Pancreas (tissue), 10 donors: Measurements from ENCODE around the gene MYMX. TPM values are rescaled to one million over a fixed set of nuclear protein-coding genes. Genes with fewer than 3 reads are reported as not detected.
A peak's percentile ranks its signal among the peaks of the same experiment; 100 is the strongest.

Experiments
- ATAC-seq, 4 donors: fragments of 200-7000 bp; cut with Tn5 transposase; one replicate each; pipeline versions ENCODE4 v1.8.0 to v1.9.1; 2020; ENCODE audit warnings: mild to moderate bottlenecking in 4 of 4, moderate library complexity in 4 of 4
- DNase-seq, 6 donors: peaks; one replicate each; pipeline ENCODE4 v3.0.0-alpha.2; 2020
- FAIRE-seq: peaks from 2 replicates; lab custom pipeline; 2012; peaks lifted over from hg19 to GRCh38; lab: Jason Lieb, UNC
- H3K27ac ChIP-seq, 4 donors: fragments of 200-600 bp; sonication (generic); 1 replicate in 3 of 4; 2 replicates in 1 of 4; pipeline versions ENCODE4 v1.5.0 to v1.8.0; 2020
- H3K27me3 ChIP-seq, 4 donors: fragments of 200-600 bp; one replicate each; pipeline ENCODE4 v1.8.0; 2021
- H3K36me3 ChIP-seq, 3 donors: fragments of 200-600 bp; sonication (generic) in 1 of 3; one replicate each; pipeline versions ENCODE4 v1.5.0 to v1.8.0; 2020 to 2021
- H3K4me1 ChIP-seq, 3 donors: fragments of 200-600 bp; one replicate each; pipeline ENCODE4 v1.8.0; 2021
- H3K4me3 ChIP-seq, 4 donors: fragments of 200-600 bp; sonication (generic) in 2 of 4; one replicate each; pipeline versions ENCODE4 v1.5.0 to v1.8.0; 2020 to 2021
- H3K9me3 ChIP-seq, 4 donors: fragments of 200-600 bp; one replicate each; pipeline ENCODE4 v1.8.0; 2021
- WGBS, 2 donors: extraction: QIAGEN DNeasy Blood & Tissue Kit; methylation state at CpG; one replicate each; pipeline ENCODE4 v1.1.7; 2013; 5-methylcytosine and 5-hydroxymethylcytosine counted together
- intact Hi-C, 3 donors: fragments of 100-400 bp; cut with DNase I; formaldehyde crosslinking; loops; one replicate each; pipeline versions ENCODE4 v1.11.1 to v1.14.2; 2022
- polyA plus RNA-seq, 2 donors: library from polyadenylated mRNA; stranded (reverse); fragments of 200-250 nt; gene quantifications; one replicate each; pipeline ENCODE4 v1.2.3, GENCODE V29; 2013
- total RNA-seq, 6 donors: library from RNA; stranded (reverse); fragmentation: NEBNext Ultra II Directional in 4 of 6; extraction: Animal tissue kit (Norgen Biotek cat#: 25700) in 4 of 6; gene quantifications; one replicate each; pipeline versions ENCODE4 v1.2.1 to v1.2.4, GENCODE V29; 2021 to 2023
- TF ChIP-seq, protein P1 (sequence below), 4 donors: fragments of 200-600 bp; sonication (generic) in 3 of 4; IDR thresholded peaks; one replicate each; pipeline versions ENCODE4 v1.5.0 to v1.8.0; 2021; ENCODE audit warnings: antibody characterized with exemption in 4 of 4
- donor health status: healthy with polysubstance abuse.
- donor health status: DM: no; HTN: no; CAD: no; lungs with moderate emphysema.
- donor health status: DM: no; HTN: no; CAD: no.
- donor health status: control.
- donor health status: control.
- donor health status: Bipolar disorder and iron deficiency.
- donor health status: DM: yes; HTN: yes; CAD: no.
- donor health status: DM: no; HTN: no; CAD: no.
- donor health status: DM: no; HTN: no; CAD: no.
- donor health status: DM: yes; HTN: yes; CAD: no.

Gene MYMX
- total and polyA plus RNA-seq, 8 donors, result 0.34 to 4.3 (median 1.7) TPM

- DNase-seq (no peak), FAIRE-seq (no peak), ATAC-seq (peak in 3 of 4 donors; percentile 33 to 65 (median 58))
- no peaks in the 10 kb centered on the region for H3K4me1 ChIP-seq
- TF ChIP-seq, protein P1, sequence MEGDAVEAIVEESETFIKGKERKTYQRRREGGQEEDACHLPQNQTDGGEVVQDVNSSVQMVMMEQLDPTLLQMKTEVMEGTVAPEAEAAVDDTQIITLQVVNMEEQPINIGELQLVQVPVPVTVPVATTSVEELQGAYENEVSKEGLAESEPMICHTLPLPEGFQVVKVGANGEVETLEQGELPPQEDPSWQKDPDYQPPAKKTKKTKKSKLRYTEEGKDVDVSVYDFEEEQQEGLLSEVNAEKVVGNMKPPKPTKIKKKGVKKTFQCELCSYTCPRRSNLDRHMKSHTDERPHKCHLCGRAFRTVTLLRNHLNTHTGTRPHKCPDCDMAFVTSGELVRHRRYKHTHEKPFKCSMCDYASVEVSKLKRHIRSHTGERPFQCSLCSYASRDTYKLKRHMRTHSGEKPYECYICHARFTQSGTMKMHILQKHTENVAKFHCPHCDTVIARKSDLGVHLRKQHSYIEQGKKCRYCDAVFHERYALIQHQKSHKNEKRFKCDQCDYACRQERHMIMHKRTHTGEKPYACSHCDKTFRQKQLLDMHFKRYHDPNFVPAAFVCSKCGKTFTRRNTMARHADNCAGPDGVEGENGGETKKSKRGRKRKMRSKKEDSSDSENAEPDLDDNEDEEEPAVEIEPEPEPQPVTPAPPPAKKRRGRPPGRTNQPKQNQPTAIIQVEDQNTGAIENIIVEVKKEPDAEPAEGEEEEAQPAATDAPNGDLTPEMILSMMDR (IDR thresholded peaks at IDR 0.05), result no peak
- intact Hi-C loops, result loop anchor here in 1 of 3 donors (10.0 kb wide), 1 partner anchor 157 kb away; no protein-coding TSS in a partner anchor
- no peaks in the 10 kb centered on the region for H3K9me3 ChIP-seq
- H3K27me3 ChIP-seq, result no peaks in the 10 kb centered on the region
- no peak overlapping the region for H3K4me3 ChIP-seq
- no peak overlapping the region for H3K27ac ChIP-seq
- 81 to 92% methylated on average over 13 of the region's 13 CpGs for WGBS, 2 donors
- no peaks in the 10 kb centered on the region for H3K36me3 ChIP-seq
These were observed 38.9 kb upstream of the MYMX start for GRCh38 chr6:44177691-44178423.

GRCh38 chr6:44178424-44179071 is 38.2 kb upstream of the MYMX start:
- Histone ChIP-seq H3K27ac (no peak overlapping the region), H3K9me3 (no peaks in the 10 kb centered on the region), H3K4me1 (no peaks in the 10 kb centered on the region), H3K4me3 (no peak overlapping the region), H3K36me3 (no peaks in the 10 kb centered on the region), H3K27me3 (no peaks in the 10 kb centered on the region)
- intact Hi-C loops, result loop anchor here in 1 of 3 donors (10.0 kb wide), 1 partner anchor 156 kb away; no protein-coding TSS in a partner anchor
- 84 to 86% methylated on average over 8 to 9 of the region's 9 CpGs for WGBS, 2 donors
- no peak for ATAC-seq
- FAIRE-seq, result no peak
- TF ChIP-seq, protein P1 (IDR thresholded peaks at IDR 0.05), result no peak
- DNase-seq, result no peak

DNA sequence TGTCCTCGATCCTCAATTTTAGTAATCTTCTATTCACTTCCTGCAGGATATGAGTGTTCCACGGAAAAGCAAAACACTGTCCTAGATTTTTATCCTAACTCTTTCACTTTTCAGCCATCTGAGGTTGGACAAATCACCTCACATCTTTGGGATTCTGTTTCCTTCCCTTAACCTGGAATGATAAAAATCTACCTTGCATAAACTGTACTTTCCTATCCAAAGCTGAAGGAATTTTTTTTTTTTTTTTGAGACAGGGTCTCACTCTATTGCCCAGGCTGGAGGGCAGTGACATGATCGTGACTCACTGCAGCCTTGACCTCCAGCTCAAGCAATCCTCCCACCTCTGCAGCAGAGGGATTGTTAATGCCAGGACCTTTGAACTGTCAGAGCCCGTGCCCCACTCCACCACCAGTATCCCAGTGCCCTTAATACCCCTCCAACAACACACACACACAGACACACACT is 37.6 kb upstream of the MYMX start:
- Histone ChIP-seq H3K4me1 (no peaks in the 10 kb centered on the region), H3K9me3 (no peaks in the 10 kb centered on the region), H3K27ac (no peak overlapping the region), H3K27me3 (no peaks in the 10 kb centered on the region), H3K36me3 (no peaks in the 10 kb centered on the region), H3K4me3 (no peak overlapping the region)
- FAIRE-seq, result no peak
- no peak for DNase-seq
- WGBS, 2 donors, result 39 to 47% methylated on average over 4 of the region's 4 CpGs
- TF ChIP-seq, protein P1 (IDR thresholded peaks at IDR 0.05), result no peak
- intact Hi-C loops, result loop anchor here in 1 of 3 donors (10.0 kb wide), 1 partner anchor 156 kb away; no protein-coding TSS in a partner anchor
- no peak for ATAC-seq

DNA sequence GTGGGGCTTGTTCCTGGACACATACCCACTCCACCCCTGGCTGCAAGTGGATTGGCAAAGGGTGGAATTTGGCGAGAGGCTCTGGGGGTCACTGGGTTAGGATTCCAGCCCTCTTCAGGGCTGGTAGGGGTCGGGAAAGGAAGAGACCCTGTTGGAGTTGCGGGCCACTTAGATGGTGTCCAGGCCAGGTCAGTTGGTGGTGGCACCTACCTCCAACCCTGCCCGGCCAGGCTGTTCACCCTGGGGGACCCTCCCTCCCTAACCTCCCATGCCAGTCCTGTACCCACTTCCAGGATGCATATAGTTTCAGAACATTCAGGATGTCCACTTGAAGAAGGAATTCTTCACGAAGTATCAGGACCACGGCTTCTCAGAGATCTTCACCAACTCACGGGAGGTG is 37.1 kb upstream of the MYMX start:
- no peaks in the 10 kb centered on the region for H3K9me3 ChIP-seq
- H3K27ac ChIP-seq, result no peak overlapping the region
- intact Hi-C loops, result loop anchor here in 1 of 3 donors (10.0 kb wide), 1 partner anchor 155 kb away; no protein-coding TSS in a partner anchor
- no peaks in the 10 kb centered on the region for H3K36me3 ChIP-seq
- H3K4me1 ChIP-seq, result no peaks in the 10 kb centered on the region
- DNase-seq, result no peak
- 87 to 93% methylated on average over 7 of the region's 7 CpGs for WGBS, 2 donors
- no peak for ATAC-seq
- no peaks in the 10 kb centered on the region for H3K27me3 ChIP-seq
- no peak for FAIRE-seq
- TF ChIP-seq, protein P1 (IDR thresholded peaks at IDR 0.05), result no peak
- no peak overlapping the region for H3K4me3 ChIP-seq
